ENCODE measurements around the gene RBMS2.

Gene RBMS2

DNA sequence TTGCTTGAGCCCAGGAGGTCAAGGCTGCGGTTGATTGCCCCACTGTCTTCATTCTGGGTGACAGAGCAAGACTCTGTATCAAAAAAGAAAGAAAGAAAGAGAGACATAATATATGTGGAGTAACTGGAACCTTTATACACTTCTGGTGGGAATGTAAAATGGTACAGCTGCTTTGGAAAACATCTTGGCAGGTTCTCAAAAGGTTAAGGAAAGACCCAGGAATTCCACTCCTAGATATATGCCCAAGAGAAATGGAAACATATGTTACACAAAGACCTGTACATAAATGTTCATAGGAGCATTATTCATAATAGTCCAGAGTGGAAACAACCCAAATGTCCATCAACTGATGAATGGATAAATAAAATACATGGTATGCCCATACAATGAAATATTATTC lies 7.2 kb downstream of the RBMS2 start:
- no peak for TF ChIP-seq CTCF (IDR thresholded peaks at IDR 0.05; ENCODE audit: low read depth, low read length)
- TF ChIP-seq MYC (IDR thresholded peaks at IDR 0.05; ENCODE audit: low read depth, low read length) = no peak
- no peak for TF ChIP-seq POLR2A (IDR thresholded peaks at IDR 0.05; ENCODE audit: extremely low read depth, insufficient read length)
- TF ChIP-seq MAX (IDR thresholded peaks at IDR 0.05; ENCODE audit: low read depth, low read length) = no peak
- no peak overlapping the region for H3K4me3 ChIP-seq (ENCODE audit: low read depth, low read length)
- DNase-seq (ENCODE audit: low read depth) = no peak

- TF ChIP-seq POLR2A (IDR thresholded peaks at IDR 0.05; ENCODE audit: extremely low read depth, insufficient read length) (no peak), MAX (IDR thresholded peaks at IDR 0.05; ENCODE audit: low read depth, low read length) (no peak), CTCF (IDR thresholded peaks at IDR 0.05; ENCODE audit: low read depth, low read length) (no peak), MYC (IDR thresholded peaks at IDR 0.05; ENCODE audit: low read depth, low read length) (no peak)
- H3K4me3 ChIP-seq (ENCODE audit: low read depth, low read length) = no peak overlapping the region
- peak; percentile 14 for DNase-seq (ENCODE audit: low read depth)
These were observed 8.0 kb downstream of the RBMS2 start for GRCh38 chr12:56529656-56530055.

- no peak overlapping the region for H3K4me3 ChIP-seq (ENCODE audit: low read depth, low read length)
- DNase-seq (ENCODE audit: low read depth) = no peak
These were observed 8.9 kb downstream of the RBMS2 start for GRCh38 chr12:56530390-56531055.

DNA sequence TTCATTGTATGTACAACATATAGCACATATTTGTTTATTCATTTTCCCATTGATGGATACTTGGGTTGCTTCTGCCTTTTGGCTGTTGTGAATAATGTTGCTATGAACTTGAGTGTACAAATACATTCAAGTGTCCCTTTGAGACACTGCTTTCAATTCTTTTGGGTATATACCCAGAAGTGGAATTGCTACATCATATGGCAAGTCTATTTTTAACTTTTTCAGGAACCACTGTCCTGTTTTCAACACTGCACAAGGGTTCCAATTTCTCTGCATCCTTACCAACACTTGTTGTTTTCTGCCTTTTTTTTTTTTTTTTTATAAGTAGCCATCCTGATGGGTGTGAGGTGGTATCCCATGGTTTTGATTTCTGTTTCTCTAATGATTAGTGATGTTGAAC lies 15.9 kb downstream of the RBMS2 start:
- TF ChIP-seq MAX (IDR thresholded peaks at IDR 0.05; ENCODE audit: low read depth, low read length) (no peak), POLR2A (IDR thresholded peaks at IDR 0.05; ENCODE audit: extremely low read depth, insufficient read length) (no peak)
- no peak overlapping the region for H3K4me3 ChIP-seq (ENCODE audit: low read depth, low read length)
- peak; percentile 12 for DNase-seq (ENCODE audit: low read depth)

More at GRCh38 chr12:56530390-56531055, 8.9 kb downstream of the RBMS2 start:
- no peak for TF ChIP-seq CTCF (IDR thresholded peaks at IDR 0.05; ENCODE audit: low read depth, low read length)
- TF ChIP-seq MAX (IDR thresholded peaks at IDR 0.05; ENCODE audit: low read depth, low read length) = no peak

- no peak overlapping the region for H3K4me3 ChIP-seq (ENCODE audit: low read depth, low read length)
- no peak for TF ChIP-seq POLR2A (IDR thresholded peaks at IDR 0.05; ENCODE audit: extremely low read depth, insufficient read length)
- TF ChIP-seq MAX (IDR thresholded peaks at IDR 0.05; ENCODE audit: low read depth, low read length) = no peak
- TF ChIP-seq MYC (IDR thresholded peaks at IDR 0.05; ENCODE audit: low read depth, low read length) = no peak
- no peak for TF ChIP-seq CTCF (IDR thresholded peaks at IDR 0.05; ENCODE audit: low read depth, low read length)
- no peak for DNase-seq (ENCODE audit: low read depth)
These were observed 20.0 kb downstream of the RBMS2 start for GRCh38 chr12:56541631-56542030.

DNA sequence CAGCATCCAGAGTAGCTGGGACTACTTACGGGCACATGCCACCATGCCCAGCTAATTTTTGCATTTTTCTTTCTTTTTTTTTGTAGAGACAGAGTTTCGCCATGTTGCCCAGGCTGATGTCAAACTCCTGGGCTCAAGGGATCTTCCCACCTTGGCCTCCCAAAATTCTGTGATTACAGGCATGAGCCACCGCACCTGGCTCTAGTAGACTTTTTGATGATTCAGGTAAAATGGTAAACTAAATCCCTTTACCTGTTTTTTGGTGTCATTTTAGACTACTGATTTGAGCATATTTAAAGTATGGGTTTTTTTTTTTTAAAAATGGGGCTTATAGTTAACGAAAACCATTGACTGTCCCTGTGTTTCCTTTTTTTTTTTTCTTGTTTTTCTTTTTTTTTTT lies 20.5 kb downstream of the RBMS2 start:
- TF ChIP-seq CTCF (IDR thresholded peaks at IDR 0.05; ENCODE audit: low read depth, low read length) (no peak), MAX (IDR thresholded peaks at IDR 0.05; ENCODE audit: low read depth, low read length) (no peak), MYC (IDR thresholded peaks at IDR 0.05; ENCODE audit: low read depth, low read length) (no peak), POLR2A (IDR thresholded peaks at IDR 0.05; ENCODE audit: extremely low read depth, insufficient read length) (no peak)
- H3K4me3 ChIP-seq (ENCODE audit: low read depth, low read length) = no peak overlapping the region
- no peak for DNase-seq (ENCODE audit: low read depth)
